Measurements from ENCODE around the gene GET3.
A peak's percentile ranks its signal among the peaks of the same experiment; 100 is the strongest.

GET3 gene

GRCh38 chr19:12788682-12789097, 51.4 kb downstream of the GET3 start:
- H3K4me3 Mint-ChIP-seq = peak overlapping the region; percentile 81
- peaks cover 4% of the 10 kb centered on the region for H3K27me3 Mint-ChIP-seq (ENCODE audit: low read depth, poor library complexity)
- peak; percentile 58 for DNase-seq
- TF ChIP-seq CTCF (IDR thresholded peaks at IDR 0.05) = no peak
- peak overlapping the region; percentile 97 for H3K27ac Mint-ChIP-seq
- H3K36me3 Mint-ChIP-seq (ENCODE audit: low read depth) = no peaks in the 10 kb centered on the region
- H3K4me1 Mint-ChIP-seq = peaks cover 35% of the 10 kb centered on the region
- H3K9me3 Mint-ChIP-seq = no peaks in the 10 kb centered on the region

- Mint-ChIP-seq H3K36me3 (ENCODE audit: low read depth) (no peaks in the 10 kb centered on the region), H3K27ac (peak overlapping the region; percentile 97)
These were observed 52.0 kb downstream of the GET3 start for GRCh38 chr19:12789098-12789903.

GRCh38 chr19:12789904-12790619, 52.8 kb downstream of the GET3 start:
- DNase-seq = peak; percentile 97
- Mint-ChIP-seq H3K36me3 (ENCODE audit: low read depth) (no peaks in the 10 kb centered on the region), H3K9me3 (no peaks in the 10 kb centered on the region), H3K4me3 (peak overlapping the region; percentile 87), H3K27me3 (ENCODE audit: low read depth, poor library complexity) (peaks cover 4% of the 10 kb centered on the region), H3K4me1 (peaks cover 43% of the 10 kb centered on the region), H3K27ac (no peak overlapping the region)
- TF ChIP-seq CTCF (IDR thresholded peaks at IDR 0.05) = no peak

More at GRCh38 chr19:12789098-12789903, 52.0 kb downstream of the GET3 start:
- Mint-ChIP-seq H3K9me3 (no peaks in the 10 kb centered on the region), H3K4me3 (peak overlapping the region; percentile 81), H3K4me1 (peaks cover 39% of the 10 kb centered on the region), H3K27me3 (ENCODE audit: low read depth, poor library complexity) (peaks cover 4% of the 10 kb centered on the region)
- TF ChIP-seq CTCF (IDR thresholded peaks at IDR 0.05) = no peak
- no peak for DNase-seq

GRCh38 chr19:12790628-12791344, 53.5 kb downstream of the GET3 start:
- no peaks in the 10 kb centered on the region for H3K9me3 Mint-ChIP-seq
- DNase-seq = no peak
- H3K27ac Mint-ChIP-seq = peak overlapping the region; percentile 9
- peaks cover 46% of the 10 kb centered on the region for H3K4me1 Mint-ChIP-seq
- H3K36me3 Mint-ChIP-seq (ENCODE audit: low read depth) = no peaks in the 10 kb centered on the region
- peak overlapping the region; percentile 87 for H3K4me3 Mint-ChIP-seq
- H3K27me3 Mint-ChIP-seq (ENCODE audit: low read depth, poor library complexity) = peaks cover 4% of the 10 kb centered on the region
- TF ChIP-seq CTCF (IDR thresholded peaks at IDR 0.05) = no peak

- Mint-ChIP-seq H3K27me3 (ENCODE audit: low read depth, poor library complexity) (peaks cover 4% of the 10 kb centered on the region), H3K4me3 (peak within 1 kb of the TSS; percentile 87), H3K36me3 (ENCODE audit: low read depth) (peaks cover 3% of the 10 kb centered on the region), H3K4me1 (peaks cover 53% of the 10 kb centered on the region), H3K9me3 (no peaks in the 10 kb centered on the region), H3K27ac (peak within 1 kb of the TSS; percentile 99)
- no peak for TF ChIP-seq CTCF (IDR thresholded peaks at IDR 0.05)
- DNase-seq = peak; percentile 91
These were observed 54.2 kb downstream of the GET3 start, which contains the start of gene JUNB for GRCh38 chr19:12791345-12792050. JUNB (plus strand) TSS chr19:12791486; CDS start chr19:12791772, 286 bp downstream.

Measured in nephron progenitor cell (in vitro differentiated cells).